Transverse colon (tissue), 3 donors: ENCODE data around the gene CGNL1.

Experiments used
- CTCF ChIP-seq, 5 experiments: fragments of 200-600 bp in 3 of 5; fragments of 450-650 bp in 2 of 5; sonication (generic) in 3 of 5; IDR thresholded peaks; 1 replicate in 2 of 5; 2 replicates in 3 of 5; pipeline ENCODE4 v1.5.1; 2016 to 2017; ENCODE audit warnings: antibody characterized with exemption in 5 of 5, inconsistent platforms in 3 of 5, mild to moderate bottlenecking in 2 of 5, moderate library complexity in 1 of 5
- EP300 ChIP-seq: sonication (generic); formaldehyde crosslinking; IDR thresholded peaks from one replicate; pipeline ENCODE4 v1.6.1; 2017; ENCODE audit warnings: antibody characterized with exemption, low read depth
- POLR2A ChIP-seq: fragments of 450-650 bp; IDR thresholded peaks from one replicate; pipeline ENCODE4 v1.6.1; 2016; ENCODE audit warnings: antibody characterized with exemption, mild to moderate bottlenecking, moderate library complexity

GRCh38 chr15:57384816-57385215 is 8.5 kb downstream of the CGNL1 start:
- TF ChIP-seq CTCF (IDR thresholded peaks at IDR 0.05) (no peak), POLR2A (no peak), EP300 (no peak)
